T-helper 1 cell treated with Interleukin-12 subunit alpha and Interleukin-12 subunit beta and Interleukin-4 antibody, amounts not matched to agents 30 μg/mL and 1 μg/mL, for 36 hours (primary cell): Measurements from ENCODE around the gene TMEFF1.
"Not testable (repeated sequence)": the region's sequence is repeated elsewhere in the genome, so short reads cannot be mapped to it uniquely, and the experiment has no call there.

Experiments
- H3K27ac Mint-ChIP-seq: one replicate; pipeline ENCODE4 v1.8.0; 2021; ENCODE audit warnings: mild to moderate bottlenecking, mixed read lengths
- H3K27me3 Mint-ChIP-seq: one replicate; pipeline ENCODE4 v1.8.0; 2021; ENCODE audit warnings: low read depth, mixed read lengths
- H3K36me3 Mint-ChIP-seq: one replicate; pipeline ENCODE4 v1.8.0; 2021; ENCODE audit warnings: low read depth, mixed read lengths
- H3K4me1 Mint-ChIP-seq: one replicate; pipeline ENCODE4 v1.8.0; 2021; ENCODE audit warnings: low read depth, mixed read lengths
- H3K4me3 Mint-ChIP-seq: one replicate; pipeline ENCODE4 v1.8.0; 2021; ENCODE audit warnings: mild to moderate bottlenecking, moderate library complexity, mixed read lengths
- H3K9me3 Mint-ChIP-seq: one replicate; pipeline ENCODE4 v1.8.0; 2021; ENCODE audit warnings: mixed read lengths

Gene TMEFF1

GRCh38 chr9:100472788-100473275, at the start of gene TMEFF1:
TMEFF1 (plus strand) TSS chr9:100473149; CDS start chr9:100473545, 396 bp downstream.
- H3K27me3 Mint-ChIP-seq = peaks cover 61% of the 10 kb centered on the region
- H3K9me3 Mint-ChIP-seq = no peaks in the 10 kb centered on the region
- H3K36me3 Mint-ChIP-seq = no peaks in the 10 kb centered on the region
- peaks cover 6% of the 10 kb centered on the region for H3K4me1 Mint-ChIP-seq
- H3K4me3 Mint-ChIP-seq = peak within 1 kb of the TSS; percentile 54
- no peak within 1 kb of the TSS for H3K27ac Mint-ChIP-seq

- H3K27me3 Mint-ChIP-seq = peaks cover 21% of the 10 kb centered on the region
- H3K4me1 Mint-ChIP-seq = peaks cover 18% of the 10 kb centered on the region
- H3K27ac Mint-ChIP-seq = no peak overlapping the region
- no peaks in the 10 kb centered on the region for H3K9me3 Mint-ChIP-seq
- peaks cover 4% of the 10 kb centered on the region for H3K36me3 Mint-ChIP-seq
- peak overlapping the region; percentile 92 for H3K4me3 Mint-ChIP-seq
Measured at GRCh38 chr9:100425758-100426157, 47.2 kb upstream of the TMEFF1 start.

- peak overlapping the region; percentile 34 for H3K27ac Mint-ChIP-seq
- H3K27me3 Mint-ChIP-seq = peaks cover 21% of the 10 kb centered on the region
- peaks cover 4% of the 10 kb centered on the region for H3K36me3 Mint-ChIP-seq
- H3K4me3 Mint-ChIP-seq = peak overlapping the region; percentile 92
- H3K9me3 Mint-ChIP-seq = no peaks in the 10 kb centered on the region
- H3K4me1 Mint-ChIP-seq = peaks cover 18% of the 10 kb centered on the region
Measured at GRCh38 chr9:100426189-100426529, 46.8 kb upstream of the TMEFF1 start.

GRCh38 chr9:100426530-100427365, 46.2 kb upstream of the TMEFF1 start, which contains the start of gene MSANTD3:
MSANTD3 (plus strand) TSS chr9:100427143; CDS start chr9:100441939, 14,796 bp downstream.
- peak within 1 kb of the TSS; percentile 88 for H3K27ac Mint-ChIP-seq
- H3K27me3 Mint-ChIP-seq = peaks cover 21% of the 10 kb centered on the region
- peaks cover 4% of the 10 kb centered on the region for H3K36me3 Mint-ChIP-seq
- peaks cover 18% of the 10 kb centered on the region for H3K4me1 Mint-ChIP-seq
- H3K4me3 Mint-ChIP-seq = peak within 1 kb of the TSS; percentile 92
- no peaks in the 10 kb centered on the region for H3K9me3 Mint-ChIP-seq

- Mint-ChIP-seq H3K27me3 (peaks cover 21% of the 10 kb centered on the region), H3K36me3 (peaks cover 4% of the 10 kb centered on the region), H3K9me3 (no peaks in the 10 kb centered on the region), H3K27ac (peak overlapping the region; percentile 23), H3K4me3 (peak overlapping the region; percentile 78), H3K4me1 (peaks cover 18% of the 10 kb centered on the region)
Measured at GRCh38 chr9:100427366-100428263, 45.3 kb upstream of the TMEFF1 start.

- no peaks in the 10 kb centered on the region for H3K9me3 Mint-ChIP-seq
- peaks cover 15% of the 10 kb centered on the region for H3K27me3 Mint-ChIP-seq
- H3K4me3 Mint-ChIP-seq = no peak overlapping the region
- H3K27ac Mint-ChIP-seq = no peak overlapping the region
- H3K4me1 Mint-ChIP-seq = peaks cover 18% of the 10 kb centered on the region
- H3K36me3 Mint-ChIP-seq = peaks cover 4% of the 10 kb centered on the region
Measured at GRCh38 chr9:100428871-100429654, 43.9 kb upstream of the TMEFF1 start.

- peaks cover 12% of the 10 kb centered on the region for H3K27me3 Mint-ChIP-seq
- peaks cover 8% of the 10 kb centered on the region for H3K36me3 Mint-ChIP-seq
- H3K4me3 Mint-ChIP-seq = no peak overlapping the region
- H3K4me1 Mint-ChIP-seq = peaks cover 21% of the 10 kb centered on the region
- no peak overlapping the region for H3K27ac Mint-ChIP-seq
- no peaks in the 10 kb centered on the region for H3K9me3 Mint-ChIP-seq
Measured at GRCh38 chr9:100430286-100430940, 42.5 kb upstream of the TMEFF1 start.

- Mint-ChIP-seq H3K4me1 (peaks cover 18% of the 10 kb centered on the region), H3K9me3 (no peaks in the 10 kb centered on the region), H3K27me3 (no peaks in the 10 kb centered on the region), H3K4me3 (no peak overlapping the region), H3K36me3 (peaks cover 8% of the 10 kb centered on the region), H3K27ac (no peak overlapping the region)
Measured at GRCh38 chr9:100431886-100432285, 41.1 kb upstream of the TMEFF1 start.

GRCh38 chr9:100432736-100433135, 40.2 kb upstream of the TMEFF1 start:
- peaks cover 8% of the 10 kb centered on the region for H3K36me3 Mint-ChIP-seq
- H3K4me3 Mint-ChIP-seq = no peak overlapping the region
- no peaks in the 10 kb centered on the region for H3K27me3 Mint-ChIP-seq
- H3K27ac Mint-ChIP-seq = no peak overlapping the region
- peaks cover 17% of the 10 kb centered on the region for H3K4me1 Mint-ChIP-seq
- H3K9me3 Mint-ChIP-seq = no peaks in the 10 kb centered on the region

GRCh38 chr9:100436571-100436970, 36.4 kb upstream of the TMEFF1 start:
- H3K27me3 Mint-ChIP-seq = no peaks in the 10 kb centered on the region

GRCh38 chr9:100437860-100438805, 34.8 kb upstream of the TMEFF1 start:
- Mint-ChIP-seq H3K36me3 (peaks cover 3% of the 10 kb centered on the region), H3K4me3 (no peak overlapping the region), H3K4me1 (peaks cover 2% of the 10 kb centered on the region), H3K27me3 (no peaks in the 10 kb centered on the region), H3K27ac (no peak overlapping the region), H3K9me3 (no peaks in the 10 kb centered on the region)

More at GRCh38 chr9:100436571-100436970, 36.4 kb upstream of the TMEFF1 start:
- no peaks in the 10 kb centered on the region for H3K9me3 Mint-ChIP-seq
- peaks cover 3% of the 10 kb centered on the region for H3K36me3 Mint-ChIP-seq
- no peak overlapping the region for H3K27ac Mint-ChIP-seq
- H3K4me1 Mint-ChIP-seq = peaks cover 2% of the 10 kb centered on the region
- no peak overlapping the region for H3K4me3 Mint-ChIP-seq

GRCh38 chr9:100440071-100440470, 32.9 kb upstream of the TMEFF1 start:
- Mint-ChIP-seq H3K27me3 (no peaks in the 10 kb centered on the region), H3K36me3 (no peaks in the 10 kb centered on the region)

GRCh38 chr9:100440487-100440886, 32.5 kb upstream of the TMEFF1 start:
- H3K9me3 Mint-ChIP-seq, H3K4me3 Mint-ChIP-seq, H3K36me3 Mint-ChIP-seq, H3K4me1 Mint-ChIP-seq, H3K27me3 Mint-ChIP-seq, H3K27ac Mint-ChIP-seq: not testable (repeated sequence)

More at GRCh38 chr9:100440071-100440470, 32.9 kb upstream of the TMEFF1 start:
- Mint-ChIP-seq H3K27ac (no peak overlapping the region), H3K4me1 (no peaks in the 10 kb centered on the region), H3K9me3 (no peaks in the 10 kb centered on the region), H3K4me3 (no peak overlapping the region)
